Stimulated activated CD4-positive, alpha-beta T cell treated with anti-CD3 and anti-CD28 coated beads, TNF-alpha, amount 100 ng/mL, for 4 hours (primary cell): Measurements from ENCODE around the gene BLID.

Source experiments
- DNase-seq, 3 experiments: peaks; one replicate each; pipeline ENCODE4 v3.0.0-alpha.2; 2020; ENCODE audit warnings: low read depth in 3 of 3

BLID gene, protein sequence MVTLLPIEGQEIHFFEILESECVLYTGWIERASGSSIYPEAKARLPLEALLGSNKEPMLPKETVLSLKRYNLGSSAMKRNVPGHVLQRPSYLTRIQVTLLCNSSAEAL

DNA sequence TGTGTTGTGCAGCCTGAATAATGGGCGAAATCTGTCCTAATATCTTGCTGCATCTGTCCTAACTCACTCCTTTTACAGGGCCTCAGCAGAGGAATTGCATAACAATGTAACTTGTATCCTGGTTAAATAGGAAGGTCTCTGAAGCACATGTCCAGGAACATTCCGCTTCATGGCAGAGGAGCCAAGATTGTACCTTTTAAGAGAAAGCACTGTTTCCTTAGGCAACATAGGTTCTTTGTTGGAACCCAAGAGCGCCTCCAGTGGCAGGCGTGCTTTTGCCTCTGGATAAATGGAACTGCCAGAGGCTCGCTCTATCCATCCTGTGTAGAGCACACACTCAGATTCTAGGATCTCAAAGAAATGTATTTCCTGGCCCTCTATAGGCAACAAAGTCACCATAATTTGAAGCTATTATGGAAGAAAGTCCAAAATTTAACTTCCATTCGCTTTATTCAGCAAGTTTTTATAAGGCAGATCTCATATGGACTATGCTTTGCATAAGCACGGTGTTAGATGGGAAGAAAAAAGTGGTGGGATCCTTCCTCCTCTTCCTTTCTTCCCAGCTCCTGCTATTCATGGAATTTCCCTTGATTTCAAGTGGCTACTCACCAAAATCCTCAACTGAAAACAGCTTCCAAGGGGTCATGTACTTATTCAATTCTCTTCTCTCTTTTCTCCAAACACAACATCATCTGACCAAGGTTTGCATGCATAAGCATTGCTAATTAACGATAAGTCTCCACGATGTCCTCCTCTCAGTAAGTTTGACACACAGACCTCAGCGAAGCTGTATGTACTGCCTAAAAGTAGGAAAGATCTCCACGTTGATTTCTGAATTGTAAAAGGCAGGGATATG lies at the start of gene BLID:
Gene BLID (minus strand): TSS at position 692 of the 856 bp plus-strand sequence. CDS start 293 bp downstream, at position 399.
- no peak for DNase-seq

DNA sequence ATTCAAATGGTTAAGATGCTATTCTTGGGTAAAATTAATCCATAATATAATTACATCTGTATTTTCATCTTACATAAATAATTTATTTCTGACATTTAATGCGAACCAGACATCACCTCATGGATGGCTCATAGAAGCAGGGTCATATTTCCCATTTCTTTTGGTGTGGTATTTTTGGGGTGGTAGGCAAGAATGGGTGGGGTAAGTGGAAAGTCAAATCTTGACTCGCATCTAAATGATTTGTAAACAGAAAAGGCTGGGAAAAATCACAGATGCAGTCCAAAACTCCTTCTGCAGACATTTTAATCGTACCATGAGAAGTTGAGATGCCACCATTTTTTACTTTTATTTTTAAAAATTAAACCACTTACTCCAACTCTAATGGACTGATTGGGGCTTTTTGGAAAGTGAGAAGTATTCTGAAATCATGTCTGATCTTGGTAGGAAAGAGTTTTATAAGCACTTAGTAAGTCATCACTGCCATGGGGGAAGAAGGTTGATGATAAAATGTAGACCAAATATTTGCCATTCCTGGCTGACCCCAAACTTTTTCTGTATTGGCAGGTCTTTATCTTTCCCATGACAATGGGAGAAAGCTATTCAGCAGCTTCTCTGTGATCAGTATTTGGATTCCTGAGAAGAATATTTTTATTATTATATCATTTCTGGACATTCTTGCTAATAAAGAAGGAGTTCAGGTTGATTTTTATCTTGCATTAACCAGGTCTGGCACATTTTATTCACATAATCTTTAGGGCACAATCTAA lies 47.2 kb upstream of the BLID start:
- no peak for DNase-seq

DNA sequence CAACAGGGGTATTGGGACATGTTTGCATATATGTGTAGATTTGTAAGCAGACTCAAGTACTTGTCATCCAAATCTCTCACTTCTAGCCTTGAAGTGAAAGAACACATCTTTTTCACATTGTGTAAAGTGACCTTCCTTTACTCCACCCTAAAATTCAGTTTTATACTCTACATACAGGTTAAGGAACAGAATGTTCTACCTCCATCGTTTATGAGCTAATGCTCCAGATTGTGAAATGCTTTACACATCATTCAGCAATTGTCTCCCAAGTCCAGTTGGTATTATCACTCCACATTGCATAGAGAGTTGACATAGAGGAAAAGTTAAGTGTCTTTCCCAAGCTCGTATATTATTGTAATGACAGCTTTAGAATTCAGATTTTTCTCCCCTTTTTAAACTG lies 46.1 kb upstream of the BLID start:
- no peak for DNase-seq

DNA sequence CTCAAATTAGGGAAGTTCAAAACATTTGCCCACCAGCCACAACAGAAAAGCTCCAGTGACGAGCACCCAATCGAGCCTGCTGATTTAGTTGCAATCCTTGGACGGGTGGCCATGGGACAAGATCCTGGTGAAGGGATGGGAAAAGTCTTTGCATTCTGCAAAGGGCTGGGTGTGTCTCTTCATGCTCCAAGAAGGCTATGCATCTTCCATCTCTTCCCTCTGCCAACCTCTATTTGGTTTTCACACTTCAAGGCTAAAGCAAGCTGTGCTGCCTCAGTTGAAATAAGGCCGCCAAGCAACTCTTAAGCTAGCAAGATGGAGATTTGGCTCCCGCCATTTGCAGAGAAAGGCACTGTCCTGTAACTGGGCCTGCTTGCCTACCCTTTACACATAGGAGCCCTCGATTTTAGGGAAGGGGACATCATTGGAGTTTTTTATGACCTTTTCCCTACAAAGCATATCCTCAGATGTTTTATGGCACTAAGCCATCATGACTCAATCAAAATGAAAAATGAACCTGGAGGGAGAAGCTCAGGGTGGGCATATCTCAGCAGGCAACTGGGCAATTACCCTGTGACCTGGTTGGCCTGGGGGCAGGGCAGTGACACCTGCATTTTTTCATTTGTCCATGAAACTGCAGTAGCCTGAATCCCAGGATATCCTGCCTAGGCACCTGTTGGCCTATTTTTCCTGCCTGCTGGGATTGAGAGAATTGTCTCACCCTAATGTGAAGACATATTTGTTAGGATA lies 45.0 kb upstream of the BLID start:
- no peak for DNase-seq

DNA sequence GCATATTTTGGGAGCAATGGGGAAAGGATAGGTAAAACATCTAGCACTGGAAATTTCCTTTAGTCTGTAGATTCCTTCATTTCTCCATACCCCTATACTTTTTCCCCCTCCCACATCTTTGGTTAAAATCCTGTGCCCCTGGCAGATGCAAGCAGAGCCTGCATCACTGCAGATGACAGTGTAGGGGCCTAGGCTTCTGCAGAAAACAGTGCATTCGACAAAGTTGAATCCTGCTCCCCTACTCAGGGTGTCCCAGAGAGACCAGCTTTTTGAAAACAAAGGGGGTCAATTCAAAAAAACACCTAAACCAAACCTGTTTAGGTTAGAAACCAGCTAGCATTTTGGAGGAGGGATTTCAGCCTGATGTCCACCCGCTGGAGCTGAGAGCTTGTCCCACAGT lies 43.8 kb upstream of the BLID start:
- no peak for DNase-seq

DNA sequence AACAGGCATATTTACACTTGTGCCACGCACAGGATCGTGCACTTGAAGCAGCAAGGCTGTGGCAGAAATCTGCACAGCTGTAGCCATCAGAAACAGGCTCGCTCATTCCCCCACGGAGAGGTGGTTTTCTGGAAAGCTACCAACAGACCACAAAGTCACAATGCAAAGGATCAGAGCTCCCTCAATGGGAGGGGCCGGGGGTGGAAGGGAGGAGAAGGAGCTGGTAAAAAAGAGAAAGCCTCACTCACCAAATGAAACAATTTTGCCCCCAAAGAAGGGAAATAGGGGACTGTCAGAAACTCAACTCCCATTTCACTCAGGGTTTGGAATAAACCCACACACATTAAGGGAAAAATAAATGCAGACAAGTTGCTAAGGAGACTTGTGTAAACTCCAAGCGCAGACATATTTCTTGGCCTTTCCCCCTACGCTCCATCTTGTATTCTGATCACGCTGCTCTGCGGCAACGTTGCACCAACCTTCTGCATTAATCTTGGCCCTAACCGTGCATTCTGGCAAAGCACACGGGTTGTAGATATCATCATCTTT lies 43.2 kb upstream of the BLID start:
- no peak for DNase-seq

DNA sequence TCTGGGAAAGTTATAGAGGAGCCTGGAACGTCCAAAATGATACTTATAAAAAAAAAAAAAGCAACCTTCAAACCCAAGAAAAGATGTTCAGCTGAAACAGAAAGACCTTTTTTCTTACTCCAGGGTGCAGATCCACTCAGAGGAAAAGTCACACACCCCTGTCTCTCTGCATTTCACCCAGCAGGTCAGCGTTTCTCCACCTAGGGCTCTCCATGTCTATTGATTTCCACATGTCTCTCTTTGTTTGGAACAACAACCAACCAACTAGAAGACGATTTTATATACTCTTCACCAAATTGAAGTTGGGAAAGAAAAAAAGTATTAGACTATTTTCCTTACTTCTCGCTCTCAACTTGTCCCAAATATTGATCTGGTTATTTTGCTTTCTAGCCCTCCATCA lies 42.2 kb upstream of the BLID start:
- no peak for DNase-seq

DNA sequence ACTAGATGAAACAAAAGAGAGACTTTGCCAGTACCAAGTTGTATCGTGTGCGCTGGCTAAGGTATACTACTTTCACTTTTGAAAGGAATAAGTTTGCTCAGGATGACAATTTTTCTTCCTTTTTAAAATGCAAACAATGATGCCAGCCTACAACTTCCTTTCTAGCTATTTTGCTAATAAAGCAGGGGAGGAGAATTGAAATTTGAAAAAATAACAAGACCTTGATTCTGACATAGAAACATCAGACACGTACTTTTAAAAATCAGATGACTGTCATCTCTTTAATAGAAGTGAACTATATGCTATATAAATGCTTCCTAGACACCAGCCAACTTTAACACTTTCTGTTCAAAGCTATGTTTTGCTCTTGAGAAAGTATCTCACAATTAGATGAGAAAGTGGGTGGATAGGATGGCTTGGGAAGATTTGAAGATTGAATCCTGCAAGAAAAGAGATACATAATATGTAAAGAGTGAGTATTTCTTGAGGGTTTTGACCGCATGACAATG lies 41.7 kb upstream of the BLID start:
- DNase-seq = no peak

DNA sequence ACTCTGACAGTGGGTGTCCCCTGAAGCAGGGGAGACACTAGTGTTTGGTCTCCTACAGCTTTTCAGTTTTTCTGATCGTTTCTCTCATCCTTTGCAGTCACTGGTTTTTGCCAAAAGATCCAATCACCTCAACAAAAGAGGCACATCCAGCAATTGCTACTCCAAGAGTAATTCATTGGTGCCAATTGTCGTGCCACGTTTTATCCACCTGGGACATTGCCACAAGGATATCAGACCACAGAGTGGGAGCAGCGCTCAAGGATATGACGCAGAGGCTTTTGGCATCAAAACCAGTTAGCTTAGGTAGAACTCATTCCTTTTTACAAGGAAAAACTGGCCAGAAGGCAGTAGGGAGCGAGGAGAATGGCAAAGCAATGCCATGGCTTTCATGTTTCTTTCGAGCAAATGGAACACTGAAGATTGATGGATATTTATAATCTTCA lies 40.9 kb upstream of the BLID start:
- no peak for DNase-seq

DNA sequence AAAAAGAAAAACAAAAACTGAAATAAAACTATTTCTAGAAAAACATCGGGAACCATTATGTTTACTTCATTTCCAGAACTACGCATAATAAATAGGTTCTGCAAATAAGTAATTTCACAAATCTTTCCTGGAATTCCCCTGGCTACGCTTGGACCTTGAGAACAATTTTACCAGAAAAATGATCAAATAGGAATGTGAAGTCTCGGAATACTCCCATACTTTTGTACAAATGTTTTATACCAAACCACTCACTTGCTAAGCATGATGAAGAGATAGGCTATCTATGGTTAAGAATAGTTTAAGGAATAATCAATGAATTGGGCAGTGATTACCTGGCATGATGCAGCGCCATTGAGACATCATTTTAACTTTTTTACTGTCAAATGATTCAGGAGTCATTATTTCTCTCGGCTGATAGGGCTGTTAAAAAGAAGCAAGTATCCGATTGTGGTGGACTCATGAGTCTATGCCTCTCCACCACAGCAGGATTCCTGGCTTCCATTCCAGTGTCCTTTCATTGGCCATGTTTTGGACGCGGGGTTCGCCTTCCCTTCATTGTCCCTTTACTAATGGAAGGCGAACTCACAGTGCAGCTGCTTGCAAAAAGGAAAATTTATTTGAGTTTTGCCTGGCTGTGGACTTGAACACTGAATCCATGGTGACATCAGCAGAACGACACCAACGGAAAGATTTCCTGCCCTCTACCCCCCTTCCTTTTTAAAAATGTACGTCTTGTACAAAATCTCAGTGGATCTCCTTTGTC lies 39.9 kb upstream of the BLID start:
- no peak for DNase-seq

DNA sequence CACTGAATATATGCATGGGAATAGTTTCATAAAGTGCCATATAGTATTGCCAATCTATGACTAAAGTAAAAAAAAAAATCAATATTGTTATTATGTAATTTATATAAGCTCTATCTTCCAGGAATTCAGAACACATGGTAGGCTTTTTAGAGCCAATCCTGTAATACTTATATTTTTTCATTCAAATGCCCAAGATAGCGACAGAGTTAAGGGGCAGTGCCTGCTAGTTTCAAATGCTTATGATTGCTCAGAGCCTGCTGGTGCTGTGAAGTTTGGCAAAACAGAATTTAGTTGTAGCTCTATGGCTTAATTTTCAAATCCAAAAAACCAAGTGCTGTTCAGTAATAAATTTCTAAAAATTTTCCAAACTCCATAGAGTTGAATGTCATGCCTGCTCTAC lies 39.0 kb upstream of the BLID start:
- no peak for DNase-seq

DNA sequence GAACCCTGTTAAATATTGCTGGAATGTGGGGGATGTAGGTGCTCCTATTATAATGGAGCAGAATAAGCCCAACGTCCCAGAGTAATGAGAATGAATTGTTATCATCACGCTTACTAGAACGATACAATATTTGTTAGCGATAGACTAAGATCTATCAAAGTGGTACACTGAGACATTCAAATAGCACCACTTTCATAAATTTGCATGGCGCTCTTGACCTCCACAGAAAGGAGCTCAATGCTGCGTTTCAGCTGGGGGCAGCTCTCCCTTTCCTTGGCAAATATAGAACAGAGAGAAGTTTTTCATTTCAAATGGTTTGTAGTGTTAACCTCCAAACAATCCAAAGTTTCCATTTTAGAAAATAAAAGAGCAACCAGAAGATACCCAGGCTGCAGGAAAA lies 38.2 kb upstream of the BLID start:
- no peak for DNase-seq

DNA sequence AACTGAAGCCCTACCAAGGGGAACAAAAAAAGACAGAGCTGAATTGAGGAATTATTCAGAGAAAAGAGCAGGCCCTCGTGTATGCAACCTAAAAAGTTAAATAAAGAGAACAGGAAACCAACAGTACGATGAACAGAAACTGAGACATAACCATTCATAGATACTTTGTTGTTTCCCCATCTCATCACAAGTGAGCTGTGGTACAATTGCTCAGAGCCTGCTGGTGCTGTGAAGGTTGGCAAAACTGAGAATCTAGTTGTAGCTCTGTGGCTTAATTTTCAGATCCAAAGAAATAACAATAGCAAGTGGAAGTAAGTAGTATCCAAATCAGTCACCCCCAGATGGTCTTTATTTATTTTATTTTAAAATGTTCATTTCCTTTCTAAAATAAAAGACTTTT lies 37.7 kb upstream of the BLID start:
- DNase-seq = no peak

DNA sequence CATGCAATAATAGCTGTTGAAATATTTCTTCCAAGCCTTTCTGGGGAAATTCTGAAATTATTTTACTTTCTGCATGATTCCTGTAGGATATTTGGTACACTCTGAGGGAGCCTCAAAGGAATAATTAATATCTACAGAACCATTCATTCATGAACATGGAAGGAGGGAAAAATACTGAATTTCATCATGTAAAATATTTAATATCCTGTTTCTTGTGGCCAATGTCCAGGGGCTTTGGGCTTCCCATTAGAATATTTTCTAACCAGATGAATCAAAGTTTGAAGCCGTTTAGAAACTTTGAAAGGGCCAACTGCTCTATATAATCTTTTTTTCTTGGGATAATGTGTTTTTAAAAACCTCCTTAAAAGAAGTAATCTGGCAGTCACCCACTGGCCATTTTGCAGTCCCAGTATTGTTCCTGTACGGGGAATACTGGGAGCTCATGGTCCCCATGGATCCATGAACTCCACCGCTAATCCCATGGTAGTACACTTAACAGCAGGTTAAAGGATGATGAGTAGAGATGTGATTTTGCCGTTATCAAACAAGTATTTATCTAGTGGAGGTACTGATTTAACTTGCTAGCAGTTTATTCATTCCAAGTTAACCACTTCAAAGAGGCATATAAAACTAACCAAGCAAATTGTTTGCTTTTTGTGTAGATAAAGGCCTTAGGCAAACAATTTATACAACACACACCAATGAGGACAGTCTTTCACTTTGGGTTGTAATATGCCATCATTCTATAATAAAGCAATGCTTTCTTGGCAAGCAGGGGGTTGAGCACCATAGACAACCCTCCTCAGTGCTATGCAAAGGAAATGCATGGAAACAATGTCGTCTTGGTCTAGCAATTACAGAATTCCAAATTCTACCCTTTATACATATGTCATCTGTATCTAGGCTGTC lies 34.5 kb upstream of the BLID start:
- no peak for DNase-seq

DNA sequence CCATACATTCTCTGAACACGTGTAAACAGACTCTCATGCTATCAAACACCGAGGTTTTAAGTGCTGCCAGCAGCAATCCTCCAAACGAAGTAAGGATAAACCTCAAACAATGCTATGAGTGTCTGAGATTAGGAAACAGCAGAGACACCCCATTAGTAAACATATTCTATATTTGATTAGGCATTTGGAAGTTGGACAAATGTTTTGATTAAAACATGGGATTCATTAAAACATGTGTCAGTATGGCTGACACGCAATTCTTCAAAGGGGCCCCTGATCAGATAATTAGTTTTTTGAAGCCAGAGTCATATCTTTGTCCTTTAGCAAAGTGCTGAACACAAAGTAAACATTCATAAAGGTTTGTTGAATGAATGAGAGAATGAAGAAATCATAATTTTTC lies 33.2 kb upstream of the BLID start:
- no peak for DNase-seq

DNA sequence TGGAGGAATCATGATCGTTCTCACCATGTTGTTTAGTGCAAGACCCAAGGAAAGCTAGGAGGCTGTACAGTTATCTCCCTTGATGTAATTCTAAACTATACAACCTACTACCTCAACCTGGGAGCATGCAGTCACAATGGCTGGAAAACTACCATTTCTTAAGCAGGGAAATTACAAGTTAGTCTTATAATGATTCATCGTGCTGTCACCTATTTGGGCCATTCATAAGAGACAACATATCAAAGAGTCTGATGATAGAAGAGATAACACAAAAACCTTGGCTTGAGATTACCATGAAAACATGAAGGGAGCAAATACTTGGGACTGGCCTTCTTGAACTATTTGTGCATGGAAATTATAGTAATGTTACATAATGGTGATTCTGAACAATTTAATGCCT lies 30.5 kb upstream of the BLID start:
- no peak for DNase-seq

DNA sequence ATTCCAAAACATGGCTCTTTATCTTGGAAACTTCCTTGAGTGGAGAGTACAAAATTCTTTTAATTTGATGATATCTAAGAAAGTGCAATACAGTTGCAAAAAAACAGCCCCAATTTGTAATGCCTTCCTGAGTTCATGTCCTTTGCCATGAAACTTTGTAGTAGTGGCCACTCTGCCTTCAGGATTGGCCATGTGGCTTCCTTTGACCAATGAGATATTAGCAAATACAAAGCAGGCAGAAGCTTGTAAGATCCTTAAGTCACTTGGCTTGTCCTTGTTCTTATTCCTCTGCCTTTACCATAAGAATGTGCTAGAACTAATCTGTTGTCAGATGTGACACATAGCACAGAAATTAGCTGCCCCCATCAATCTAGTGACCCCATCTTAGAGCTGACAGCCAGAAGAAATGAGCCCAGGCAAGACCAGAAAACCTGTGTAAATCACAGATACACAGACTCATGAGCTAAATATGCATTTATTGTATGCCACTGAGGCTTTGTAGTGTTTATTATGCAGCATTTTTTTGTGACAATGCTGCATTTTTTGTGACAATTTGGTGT lies 29.8 kb upstream of the BLID start:
- no peak for DNase-seq

DNA sequence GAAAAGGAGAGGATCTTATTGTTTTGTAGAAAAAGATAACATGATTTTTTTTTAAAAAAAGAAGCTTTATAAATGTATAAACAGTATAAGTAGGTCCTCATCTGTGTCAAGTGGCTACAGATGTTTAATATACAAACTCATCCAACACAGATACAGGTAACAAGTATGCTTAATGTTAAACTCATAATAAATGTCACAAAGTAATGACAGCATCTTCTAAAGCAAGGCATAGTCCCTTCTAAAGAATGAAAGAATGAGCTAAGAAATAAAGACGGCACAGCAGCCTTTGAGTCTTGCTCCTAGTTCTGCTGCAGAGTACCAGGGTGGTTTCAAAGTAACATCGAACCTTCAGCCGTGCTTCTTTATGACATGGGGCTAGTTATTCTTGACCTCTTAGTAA lies 28.7 kb upstream of the BLID start:
- DNase-seq = no peak

DNA sequence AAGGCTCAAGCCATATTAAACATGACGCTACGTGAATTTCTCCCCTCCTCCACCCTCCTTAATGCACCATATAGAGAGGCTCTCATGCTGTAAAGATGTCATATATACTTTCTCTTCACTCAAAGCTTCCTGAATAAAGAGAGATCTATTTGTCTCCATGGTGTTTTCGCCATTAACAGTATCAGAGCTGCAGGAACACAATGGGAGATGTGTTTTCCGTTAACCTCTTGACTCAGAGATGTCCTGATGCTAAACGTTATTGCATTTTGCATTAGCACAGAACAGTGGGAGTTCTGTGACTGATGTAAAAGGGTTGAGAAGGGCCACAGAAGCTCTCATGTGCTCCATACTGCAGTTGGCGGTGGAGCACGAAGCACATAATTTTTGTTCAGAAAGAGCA lies 25.7 kb upstream of the BLID start:
- DNase-seq = no peak

DNA sequence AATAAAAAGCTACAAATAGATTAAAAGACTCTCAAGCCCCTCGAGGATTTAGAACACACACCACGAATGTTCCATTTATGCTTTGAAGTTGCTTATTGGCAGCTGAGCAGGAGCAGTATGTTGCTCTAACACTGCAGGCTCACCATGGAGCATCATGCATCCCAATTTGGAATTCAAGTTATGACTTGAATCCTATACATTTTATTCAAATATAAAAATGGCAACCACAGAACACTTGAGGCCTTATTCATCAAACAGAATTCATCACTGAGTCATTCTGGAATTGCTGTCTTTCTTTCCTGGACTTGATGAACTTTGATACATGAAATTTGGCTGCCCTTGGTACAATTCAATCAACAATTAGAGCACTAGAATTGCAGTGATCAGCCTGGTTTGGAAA lies 24.5 kb upstream of the BLID start:
- DNase-seq = no peak
